HFFc6 (cell line): ENCODE data around the gene UBE2I. TPM values are rescaled to one million over a fixed set of nuclear protein-coding genes. Genes with fewer than 3 reads are reported as not detected.
A peak's percentile ranks its signal among the peaks of the same experiment; 100 is the strongest.

Experiments
- DNase-seq: peaks from one replicate; pipeline ENCODE4 v3.0.0-alpha.2; 2018
- H3K27ac Mint-ChIP-seq: 2 replicates; pipeline ENCODE4 v1.8.0; 2020; ENCODE audit warnings: mild to moderate bottlenecking, mixed read lengths
- H3K27me3 Mint-ChIP-seq: 2 replicates; pipeline ENCODE4 v1.8.0; 2021; ENCODE audit warnings: mild to moderate bottlenecking, moderate library complexity, mixed read lengths; ENCODE audit not compliant: insufficient read depth
- H3K36me3 Mint-ChIP-seq: 2 replicates; pipeline ENCODE4 v1.8.0; 2021; ENCODE audit warnings: low read depth, mixed read lengths
- H3K4me1 Mint-ChIP-seq: 2 replicates; pipeline ENCODE4 v1.8.0; 2020; ENCODE audit warnings: low read depth, mixed read lengths
- H3K4me3 Mint-ChIP-seq: 2 replicates; pipeline ENCODE4 v1.8.0; 2020; ENCODE audit warnings: mild to moderate bottlenecking, moderate library complexity, mixed read lengths
- H3K9me3 Mint-ChIP-seq: 2 replicates; pipeline ENCODE4 v1.8.0; 2020; ENCODE audit warnings: mild to moderate bottlenecking, mixed read lengths
- total RNA-seq, 6 experiments: library from RNA; stranded (reverse); fragmentation: NEBNext Ultra II Directional; extraction: Animal tissue kit (Norgen Biotek cat#: 25700); gene quantifications; 2 replicates in 1 of 6; 3 replicates in 5 of 6; pipeline ENCODE4 v1.2.3, GENCODE V29; 2021
- TF ChIP-seq, protein P1 (sequence below): fragments of 200-600 bp; sonication (generic); IDR thresholded peaks from 2 replicates; pipeline ENCODE4 v1.5.0; 2021; ENCODE audit warnings: antibody characterized with exemption, mild to moderate bottlenecking

UBE2I gene
- total RNA-seq, 6 experiments from 2014 or later: 116 to 147 (median 138) TPM

DNA sequence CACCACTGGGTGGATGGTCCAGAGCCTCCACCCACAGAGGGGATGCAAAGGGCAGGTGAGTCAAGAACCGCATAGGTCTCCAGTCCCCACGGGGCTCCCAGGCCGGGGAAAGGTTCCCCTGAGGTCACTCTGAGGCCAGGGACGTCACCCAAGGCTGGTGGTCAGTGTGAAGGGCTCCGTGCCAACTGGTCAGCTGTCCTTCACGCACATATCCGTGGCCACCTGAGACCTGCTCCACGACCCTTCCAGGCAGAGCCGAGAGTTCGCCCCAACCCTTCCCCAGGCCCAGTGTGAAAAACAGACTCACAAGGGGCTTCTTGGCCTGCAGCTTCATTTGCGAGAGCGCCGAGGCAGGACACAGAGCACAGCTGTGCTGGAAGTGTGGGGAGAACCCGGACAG is 39.5 kb downstream of the UBE2I start:
- H3K27ac Mint-ChIP-seq: no peak overlapping the region
- H3K4me1 Mint-ChIP-seq: peaks cover 23% of the 10 kb centered on the region
- no peak overlapping the region for H3K4me3 Mint-ChIP-seq

DNA sequence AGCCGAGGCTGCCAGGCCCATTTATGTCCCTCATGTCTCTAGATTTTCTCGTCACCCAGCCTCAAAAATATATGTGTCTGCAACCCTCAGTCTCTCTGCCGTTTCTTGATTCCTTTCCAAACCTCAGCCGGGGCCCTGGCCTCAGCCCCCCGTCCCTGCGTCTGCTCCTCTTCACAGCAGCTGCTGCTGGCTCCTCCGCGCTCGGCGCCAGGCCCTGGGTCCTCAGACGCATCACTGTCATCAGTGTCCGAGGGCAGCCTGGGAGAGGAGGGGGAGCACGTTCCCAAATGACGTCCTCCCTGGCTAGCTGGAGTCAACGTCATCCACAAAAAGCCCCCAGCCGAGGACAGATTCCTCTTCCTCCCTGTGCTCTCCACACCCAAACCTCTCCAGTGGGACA is 39.9 kb downstream of the UBE2I start:
- H3K4me1 Mint-ChIP-seq: peaks cover 23% of the 10 kb centered on the region
- H3K36me3 Mint-ChIP-seq: peaks cover 6% of the 10 kb centered on the region; the same call in 1 of the 2 replicates
- TF ChIP-seq, protein P1, sequence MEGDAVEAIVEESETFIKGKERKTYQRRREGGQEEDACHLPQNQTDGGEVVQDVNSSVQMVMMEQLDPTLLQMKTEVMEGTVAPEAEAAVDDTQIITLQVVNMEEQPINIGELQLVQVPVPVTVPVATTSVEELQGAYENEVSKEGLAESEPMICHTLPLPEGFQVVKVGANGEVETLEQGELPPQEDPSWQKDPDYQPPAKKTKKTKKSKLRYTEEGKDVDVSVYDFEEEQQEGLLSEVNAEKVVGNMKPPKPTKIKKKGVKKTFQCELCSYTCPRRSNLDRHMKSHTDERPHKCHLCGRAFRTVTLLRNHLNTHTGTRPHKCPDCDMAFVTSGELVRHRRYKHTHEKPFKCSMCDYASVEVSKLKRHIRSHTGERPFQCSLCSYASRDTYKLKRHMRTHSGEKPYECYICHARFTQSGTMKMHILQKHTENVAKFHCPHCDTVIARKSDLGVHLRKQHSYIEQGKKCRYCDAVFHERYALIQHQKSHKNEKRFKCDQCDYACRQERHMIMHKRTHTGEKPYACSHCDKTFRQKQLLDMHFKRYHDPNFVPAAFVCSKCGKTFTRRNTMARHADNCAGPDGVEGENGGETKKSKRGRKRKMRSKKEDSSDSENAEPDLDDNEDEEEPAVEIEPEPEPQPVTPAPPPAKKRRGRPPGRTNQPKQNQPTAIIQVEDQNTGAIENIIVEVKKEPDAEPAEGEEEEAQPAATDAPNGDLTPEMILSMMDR: no peak
- H3K27ac Mint-ChIP-seq: no peak overlapping the region
- H3K27me3 Mint-ChIP-seq: peaks cover 3% of the 10 kb centered on the region
- no peak overlapping the region for H3K4me3 Mint-ChIP-seq
- no peak for DNase-seq
- no peaks in the 10 kb centered on the region for H3K9me3 Mint-ChIP-seq

More for the DNA sequence above, 39.5 kb downstream of the UBE2I start:
- TF ChIP-seq, protein P1: no peak
- Mint-ChIP-seq H3K9me3 (no peaks in the 10 kb centered on the region), H3K36me3 (peaks cover 6% of the 10 kb centered on the region; the same call in 1 of the 2 replicates), H3K27me3 (peaks cover 3% of the 10 kb centered on the region)
- DNase-seq: no peak

DNA sequence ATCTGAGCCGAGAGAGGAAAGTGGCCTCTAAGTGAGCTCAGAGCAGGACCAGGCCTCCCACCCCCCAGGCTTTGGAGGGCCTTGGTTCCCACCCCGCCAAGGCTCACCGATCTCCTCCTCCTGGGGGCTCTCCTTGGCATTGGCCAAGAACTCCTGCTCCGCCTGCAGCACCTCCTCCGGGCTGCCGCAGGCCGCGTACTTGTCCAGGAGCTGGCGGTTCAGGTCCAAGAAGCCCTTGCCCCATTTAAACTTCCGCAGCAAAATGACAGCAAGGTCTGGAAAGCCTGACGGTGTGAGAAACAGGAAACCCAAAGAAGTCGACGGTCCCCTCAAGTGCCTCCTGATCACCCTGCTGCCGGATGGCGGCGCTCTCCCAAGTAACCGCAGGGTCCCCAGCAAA is 40.5 kb downstream of the UBE2I start:
- H3K9me3 Mint-ChIP-seq: no peaks in the 10 kb centered on the region
- TF ChIP-seq, protein P1: no peak
- peaks cover 6% of the 10 kb centered on the region; the same call in 1 of the 2 replicates for H3K36me3 Mint-ChIP-seq
- no peak for DNase-seq
- H3K4me3 Mint-ChIP-seq: peak overlapping the region; percentile 89
- H3K27ac Mint-ChIP-seq: no peak overlapping the region
- peaks cover 3% of the 10 kb centered on the region for H3K27me3 Mint-ChIP-seq
- peaks cover 24% of the 10 kb centered on the region for H3K4me1 Mint-ChIP-seq

DNA sequence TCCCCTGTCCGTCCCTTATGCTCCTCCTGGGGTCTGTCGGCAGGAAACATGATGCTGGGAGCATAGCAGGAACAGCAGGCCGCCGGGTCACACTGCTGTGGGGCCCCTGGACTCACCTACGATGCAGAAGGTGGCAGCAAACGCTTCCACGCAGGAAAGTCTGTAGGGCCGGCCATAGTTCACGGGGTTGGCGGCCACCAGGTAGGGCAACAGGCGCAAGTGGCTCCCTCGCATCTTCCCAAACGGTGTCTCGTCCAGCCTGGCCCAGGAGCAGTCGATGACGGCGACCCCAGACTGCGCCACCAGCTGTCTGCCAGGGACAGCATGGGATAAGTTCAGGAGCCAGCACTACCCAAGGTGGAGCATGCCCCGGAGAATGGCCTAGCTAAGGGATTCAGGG is 41.3 kb downstream of the UBE2I start:
- TF ChIP-seq, protein P1: no peak
- Mint-ChIP-seq H3K9me3 (no peaks in the 10 kb centered on the region), H3K27ac (no peak overlapping the region), H3K36me3 (peaks cover 6% of the 10 kb centered on the region; the same call in 1 of the 2 replicates), H3K27me3 (peaks cover 3% of the 10 kb centered on the region), H3K4me1 (peaks cover 28% of the 10 kb centered on the region), H3K4me3 (peak overlapping the region; percentile 89)
- DNase-seq: no peak

DNA sequence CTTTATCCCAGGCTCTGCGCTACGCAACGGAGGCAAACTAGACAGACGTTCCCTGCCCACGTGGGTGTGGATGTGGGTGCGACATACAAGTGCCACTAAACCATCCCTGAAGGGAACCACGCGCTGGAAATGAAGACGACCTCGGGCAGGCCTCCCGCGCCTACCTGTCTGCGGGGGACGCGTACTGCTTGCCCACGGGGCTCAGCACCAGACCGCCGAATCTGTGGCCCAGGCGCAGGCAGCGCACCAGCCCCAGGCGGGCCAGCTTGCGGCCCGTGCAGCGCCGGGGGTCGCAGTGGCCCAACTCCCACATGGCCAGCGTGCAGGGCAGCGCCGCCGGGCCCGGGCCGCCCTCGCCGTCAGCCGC is 41.8 kb downstream of the UBE2I start:
- peaks cover 28% of the 10 kb centered on the region for H3K4me1 Mint-ChIP-seq
- no peak for DNase-seq
- TF ChIP-seq, protein P1: no peak
- no peaks in the 10 kb centered on the region for H3K9me3 Mint-ChIP-seq
- H3K27ac Mint-ChIP-seq: peak overlapping the region; percentile 48; the same call in 1 of the 2 replicates
- H3K36me3 Mint-ChIP-seq: peaks cover 6% of the 10 kb centered on the region; the same call in 1 of the 2 replicates
- peaks cover 3% of the 10 kb centered on the region for H3K27me3 Mint-ChIP-seq
- H3K4me3 Mint-ChIP-seq: peak overlapping the region; percentile 89
